Measurements from ENCODE around the gene MKNK2.

- TF ChIP-seq CTCF (optimal IDR thresholded peaks at IDR 0.05 in 1 of 3, IDR thresholded peaks at IDR 0.05 in 1 of 3, conservative IDR thresholded peaks at IDR 0.05 in 1 of 3; ENCODE audit: extremely low read depth in 1 of 3, insufficient read depth in 2 of 3, low read length in 3 of 3), result no peak
- TF ChIP-seq EZH2 (IDR thresholded peaks at IDR 0.05; ENCODE audit: low read length), result no peak
Observed at GRCh38 chr19:1992759-1993260, 58.2 kb downstream of the MKNK2 start.
